Measurements from ENCODE around the gene APEH.

The APEH gene

DNA sequence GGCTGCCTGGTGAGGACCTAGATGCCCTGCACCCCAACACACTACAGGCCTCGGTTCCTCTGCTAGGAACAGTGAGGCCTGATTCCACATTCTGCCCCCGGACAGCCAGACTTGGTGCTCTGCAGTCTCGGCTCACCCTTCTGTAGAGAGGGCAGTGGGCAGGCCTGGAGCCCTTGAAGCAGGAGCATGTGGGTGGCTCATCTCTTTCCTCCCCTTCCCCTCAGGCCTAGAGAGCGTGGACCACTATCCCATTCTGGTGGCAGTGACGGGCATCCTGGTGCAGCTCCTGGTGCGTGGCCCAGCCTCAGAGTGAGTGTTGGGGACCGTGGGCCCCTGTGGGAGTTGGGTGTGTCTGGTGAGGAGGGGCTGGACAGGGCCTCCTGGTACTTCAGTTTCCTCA is 42.0 kb downstream of the APEH start:
- DNase-seq: no peak

DNA sequence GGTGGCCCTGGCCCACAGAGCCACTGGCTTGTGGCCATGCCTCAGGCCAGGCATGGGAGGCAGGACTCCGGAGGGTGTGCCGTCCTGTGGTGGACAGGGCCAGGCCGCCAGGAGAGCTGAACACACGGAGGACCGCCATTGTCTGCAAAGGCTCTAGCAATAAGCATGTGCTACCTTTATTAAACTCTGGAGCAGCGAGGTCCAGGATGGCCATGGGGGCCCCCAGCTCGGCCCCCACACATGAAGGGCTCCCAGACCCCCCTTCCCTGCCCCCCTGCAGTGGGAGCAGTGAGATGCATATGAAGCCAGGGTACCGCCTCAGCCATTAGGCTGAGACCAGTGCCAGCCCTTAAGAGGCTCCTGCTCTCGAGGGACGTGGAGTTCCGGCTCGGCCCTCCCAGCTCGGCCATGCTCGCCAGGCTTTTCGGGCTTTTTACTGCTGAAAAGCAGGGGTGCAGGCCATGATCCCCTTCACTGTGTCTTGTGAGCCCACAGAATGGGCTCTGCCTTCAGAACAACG is 42.6 kb downstream of the APEH start:
- no peak for DNase-seq

DNA sequence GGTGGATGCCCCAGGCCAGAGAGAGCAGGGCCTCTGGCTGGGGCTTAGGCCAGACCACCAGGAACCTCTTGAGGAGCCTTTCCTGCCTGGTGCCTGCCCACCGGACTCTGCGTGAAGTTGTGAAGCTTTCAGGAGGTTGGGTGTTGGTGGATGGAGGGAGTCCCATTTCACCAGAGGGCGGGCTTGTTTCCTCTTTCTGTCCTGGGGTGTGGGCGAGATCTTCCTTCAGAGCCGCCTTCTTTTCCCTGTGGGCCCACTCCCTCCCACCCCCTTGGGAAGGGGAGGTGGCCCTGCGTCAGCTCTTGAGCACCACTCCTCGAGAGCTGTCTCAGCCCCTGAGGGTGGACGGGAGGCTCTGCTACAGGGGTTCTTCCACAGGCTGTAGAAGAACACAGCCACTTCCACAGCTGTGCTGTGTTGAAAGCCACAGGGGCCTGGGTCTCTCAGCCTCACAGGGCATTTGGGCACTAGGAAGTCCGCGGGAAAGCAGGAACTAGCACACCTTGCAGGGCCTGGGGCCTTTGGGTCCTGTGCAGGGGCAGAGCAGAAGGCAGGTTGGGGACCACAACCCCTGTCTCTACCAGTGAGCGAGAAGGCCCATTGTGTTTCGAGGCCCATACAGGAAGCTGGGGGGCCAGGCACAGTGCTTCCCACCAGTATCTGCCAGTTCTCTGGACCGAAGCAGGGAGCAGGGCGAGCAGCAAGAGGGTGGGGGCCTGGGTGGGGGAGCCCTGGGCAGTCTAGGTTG is 43.2 kb downstream of the APEH start:
- no peak for DNase-seq

DNA sequence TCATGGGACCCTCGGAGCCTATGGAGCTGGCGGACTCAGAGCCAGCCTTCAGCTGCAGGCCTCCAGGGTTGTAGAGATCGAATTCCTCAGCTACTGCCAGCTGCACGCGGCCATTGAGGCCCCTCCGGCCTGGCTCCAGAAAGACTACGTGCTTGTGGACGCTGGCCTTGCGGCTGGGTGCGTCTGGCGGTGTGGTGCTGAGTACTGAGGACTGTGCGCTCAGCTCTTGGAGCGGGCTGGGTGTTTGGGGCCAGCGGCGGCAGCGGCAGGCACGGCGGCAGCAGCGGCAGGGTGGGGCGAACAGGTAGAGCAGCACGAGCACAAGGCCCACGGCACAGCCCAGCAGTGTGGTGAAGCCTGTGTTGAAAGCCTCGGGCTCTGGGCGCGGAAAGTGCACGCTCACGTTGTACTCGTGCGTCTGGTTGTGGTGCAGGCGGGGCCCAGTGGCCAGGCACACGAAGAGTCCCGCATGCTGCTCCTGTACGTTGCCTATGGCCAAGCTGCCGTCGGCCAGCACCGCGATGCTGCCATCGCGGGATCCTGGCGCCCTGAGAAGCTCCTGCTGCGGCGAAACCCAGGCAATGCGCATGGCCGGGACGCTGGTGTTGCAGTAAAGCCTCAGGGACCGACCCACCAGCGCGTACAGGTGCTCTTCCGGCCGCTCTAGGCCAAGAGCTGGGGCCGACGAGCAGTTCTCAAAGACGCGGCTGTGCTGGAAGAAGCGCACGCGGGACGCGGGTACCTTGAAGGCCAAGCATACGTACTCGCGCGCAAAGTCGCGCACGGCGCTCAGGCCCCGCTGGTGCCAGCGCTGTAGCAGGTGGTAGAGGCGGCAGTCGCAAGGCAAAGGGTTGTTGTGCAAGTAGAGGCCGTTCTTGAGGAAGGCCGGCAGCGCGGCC is 44.1 kb downstream of the APEH start:
- DNase-seq: peak; percentile 65

DNA sequence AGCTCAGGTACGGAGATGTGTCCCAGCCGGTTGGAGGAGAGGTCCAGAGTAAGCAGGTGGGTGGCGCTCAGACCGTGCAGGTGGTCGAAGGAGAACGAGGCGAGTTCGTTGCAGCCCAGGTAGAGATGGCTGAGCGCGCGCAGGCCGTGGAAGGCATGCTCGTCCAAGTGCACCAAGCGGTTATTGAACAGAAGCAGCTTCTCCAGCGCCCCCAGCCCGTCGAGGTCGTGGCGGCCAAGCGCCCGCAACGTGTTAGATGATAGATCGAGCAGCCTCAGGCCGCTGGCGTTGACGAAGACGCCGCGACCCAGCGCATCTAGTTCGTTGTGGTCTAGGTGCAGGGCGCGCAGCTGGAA is 44.7 kb downstream of the APEH start:
- DNase-seq: peak; percentile 59

DNA sequence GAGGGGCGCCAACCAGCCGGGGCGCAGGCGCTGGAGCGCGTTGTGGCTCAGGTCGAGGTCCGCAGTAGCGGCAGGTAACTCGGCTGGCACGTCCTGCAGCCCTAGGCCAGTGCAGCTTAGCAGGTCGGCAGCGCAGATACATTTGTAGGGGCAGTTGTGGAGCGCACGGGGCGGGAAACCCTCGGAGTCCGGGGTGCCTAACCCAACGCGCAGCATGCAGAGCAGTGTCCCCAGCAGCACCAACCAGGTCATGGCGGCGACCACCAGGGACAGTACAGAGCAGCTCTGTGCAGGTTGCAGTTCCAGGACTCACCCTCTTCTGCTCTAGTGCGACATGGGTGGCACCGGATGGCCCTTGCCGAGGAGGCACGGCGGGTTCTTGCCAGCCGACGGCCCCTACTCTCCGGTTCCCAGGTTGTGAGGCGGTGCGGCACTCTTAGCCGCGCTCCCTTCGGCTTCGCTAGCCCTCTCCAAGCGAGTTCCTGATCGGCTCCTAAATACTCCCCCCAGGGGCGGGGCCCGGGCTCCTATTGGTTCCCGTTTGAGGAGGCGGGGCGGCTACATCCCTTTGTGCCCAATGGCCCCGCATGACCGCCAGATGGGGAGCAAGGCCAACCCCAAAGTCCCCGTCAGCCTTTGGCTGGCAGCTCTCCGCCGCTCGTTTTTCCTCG is 45.2 kb downstream of the APEH start, which contains the start of gene AMIGO3:
TSS of gene AMIGO3 (minus strand) at position 471 of the 671 bp plus-strand sequence. CDS start at position 252, 219 bp downstream.
- peak; percentile 90 for DNase-seq

DNA sequence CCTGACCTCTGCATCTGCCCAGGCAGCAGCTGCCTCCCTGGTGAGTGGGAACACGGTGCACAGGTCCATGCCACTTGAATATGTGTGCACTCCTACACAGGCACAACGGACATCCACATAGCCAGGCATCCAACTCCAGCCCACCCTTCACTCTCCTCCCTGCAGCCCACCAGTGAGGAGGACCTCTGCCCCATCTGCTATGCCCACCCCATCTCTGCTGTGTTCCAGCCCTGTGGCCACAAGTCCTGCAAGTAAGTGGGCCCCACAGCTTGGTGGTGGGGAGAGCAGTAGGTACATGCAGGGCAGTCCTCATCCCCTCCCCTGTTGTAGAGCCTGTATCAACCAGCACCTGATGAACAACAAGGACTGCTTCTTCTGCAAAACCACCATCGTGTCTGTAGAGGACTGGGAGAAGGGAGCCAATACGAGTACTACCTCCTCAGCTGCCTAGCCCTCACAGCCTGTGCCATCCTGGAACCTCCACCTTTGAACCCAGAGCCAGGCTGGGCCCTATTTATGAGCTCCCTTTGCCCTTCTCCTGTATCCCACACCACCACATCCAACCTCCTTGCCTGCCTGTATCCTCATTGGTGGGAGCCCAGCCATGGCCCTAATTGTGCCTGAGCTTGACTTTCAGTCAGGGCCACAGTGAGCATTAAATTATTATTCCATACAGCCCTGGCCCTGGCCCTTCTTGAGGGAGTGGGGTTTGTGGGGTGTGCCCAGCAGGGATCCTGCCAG is 46.9 kb downstream of the APEH start:
- peak; percentile 13 for DNase-seq

DNA sequence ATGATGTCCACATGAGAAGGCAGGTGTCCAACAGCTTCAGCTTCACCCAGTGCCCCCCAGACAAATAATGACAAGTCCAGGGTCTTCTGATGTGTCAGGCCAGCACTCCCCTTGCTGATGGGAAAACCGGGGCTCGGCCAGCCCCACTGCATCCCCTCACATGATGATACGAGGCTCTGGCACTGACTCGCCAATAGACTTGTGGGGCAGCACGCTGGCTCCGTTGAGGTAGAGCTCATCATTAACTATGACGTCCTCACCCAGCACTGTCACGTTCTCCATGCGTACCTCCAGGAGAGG is 47.4 kb downstream of the APEH start:
- DNase-seq: no peak

DNA sequence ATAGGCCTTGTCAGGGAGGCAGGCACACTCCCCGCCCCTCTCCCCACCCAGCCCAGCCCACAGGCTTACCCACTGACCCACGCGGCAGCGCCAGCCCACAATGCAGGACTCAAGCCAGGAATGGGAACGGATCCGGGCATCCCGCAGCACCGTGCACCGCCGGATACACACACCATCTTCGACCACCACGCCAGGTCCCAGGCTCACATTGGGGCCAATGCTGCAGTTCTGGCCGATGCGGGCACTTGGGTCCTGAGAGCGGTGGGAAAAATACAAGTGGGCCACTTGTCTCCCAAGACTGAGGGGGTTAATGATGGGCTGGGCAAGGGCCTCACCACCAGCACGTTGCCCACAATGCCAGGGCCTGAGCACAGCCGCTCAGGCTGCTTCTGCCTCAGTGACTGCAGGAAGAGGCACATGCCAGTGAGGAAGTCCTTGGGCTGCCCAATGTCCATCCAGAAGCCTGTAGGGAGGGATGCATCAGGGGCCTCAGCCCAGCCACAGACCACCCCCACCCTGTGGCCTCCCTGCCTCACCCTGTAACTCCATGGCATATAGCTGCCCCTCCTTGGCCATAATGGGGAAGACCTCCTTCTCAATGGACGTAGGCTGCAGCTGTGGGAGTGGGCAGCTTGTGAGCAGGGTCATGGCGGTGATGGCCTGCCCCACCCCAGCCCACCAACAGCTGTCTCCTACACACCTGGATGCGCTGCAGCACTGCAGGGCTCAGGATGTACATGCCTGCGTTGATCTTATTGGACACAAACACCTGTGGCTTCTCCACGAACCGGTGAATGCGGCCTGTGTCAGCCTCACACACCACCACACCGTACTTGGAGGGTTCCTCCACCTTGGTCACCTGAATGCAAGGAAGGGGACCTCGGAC is 48.0 kb downstream of the APEH start:
- DNase-seq: no peak

DNA sequence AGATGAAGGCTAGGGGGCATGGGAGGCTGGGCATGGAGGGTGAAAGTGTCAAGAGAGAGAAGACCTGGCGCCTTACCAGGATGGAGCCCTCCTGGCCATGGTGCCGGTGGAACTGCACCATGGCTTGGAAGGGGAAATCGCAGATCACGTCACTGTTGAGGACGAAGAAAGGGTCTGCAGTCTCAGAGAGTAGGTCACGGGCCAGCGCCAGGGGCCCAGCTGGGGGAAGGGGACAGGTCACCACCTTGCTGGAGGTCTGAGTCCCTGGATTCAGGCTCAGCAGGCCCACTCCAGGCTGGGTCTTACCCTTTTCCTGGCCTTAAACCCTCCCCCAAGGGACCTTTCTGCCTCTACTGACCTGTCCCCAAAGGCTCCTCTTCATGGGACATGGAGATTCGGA is 48.7 kb downstream of the APEH start:
- DNase-seq: no peak

DNA sequence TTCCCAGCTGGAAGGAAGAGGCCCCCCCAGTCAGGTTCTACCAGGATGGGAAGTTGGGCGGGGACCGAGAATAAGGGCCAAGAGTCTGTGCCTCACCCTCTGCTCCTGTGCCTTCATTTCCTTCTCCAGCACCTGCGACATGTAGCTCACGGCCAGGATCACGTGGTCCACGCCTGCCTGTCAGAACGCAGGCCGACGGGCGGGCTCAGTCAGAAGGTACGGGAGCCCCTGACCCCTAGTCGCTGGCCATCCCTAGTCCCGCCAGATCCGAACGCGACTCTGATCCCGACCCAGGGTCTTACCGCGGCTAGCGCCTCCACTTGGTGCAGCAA is 49.1 kb downstream of the APEH start:
- DNase-seq: peak; percentile 79

DNA sequence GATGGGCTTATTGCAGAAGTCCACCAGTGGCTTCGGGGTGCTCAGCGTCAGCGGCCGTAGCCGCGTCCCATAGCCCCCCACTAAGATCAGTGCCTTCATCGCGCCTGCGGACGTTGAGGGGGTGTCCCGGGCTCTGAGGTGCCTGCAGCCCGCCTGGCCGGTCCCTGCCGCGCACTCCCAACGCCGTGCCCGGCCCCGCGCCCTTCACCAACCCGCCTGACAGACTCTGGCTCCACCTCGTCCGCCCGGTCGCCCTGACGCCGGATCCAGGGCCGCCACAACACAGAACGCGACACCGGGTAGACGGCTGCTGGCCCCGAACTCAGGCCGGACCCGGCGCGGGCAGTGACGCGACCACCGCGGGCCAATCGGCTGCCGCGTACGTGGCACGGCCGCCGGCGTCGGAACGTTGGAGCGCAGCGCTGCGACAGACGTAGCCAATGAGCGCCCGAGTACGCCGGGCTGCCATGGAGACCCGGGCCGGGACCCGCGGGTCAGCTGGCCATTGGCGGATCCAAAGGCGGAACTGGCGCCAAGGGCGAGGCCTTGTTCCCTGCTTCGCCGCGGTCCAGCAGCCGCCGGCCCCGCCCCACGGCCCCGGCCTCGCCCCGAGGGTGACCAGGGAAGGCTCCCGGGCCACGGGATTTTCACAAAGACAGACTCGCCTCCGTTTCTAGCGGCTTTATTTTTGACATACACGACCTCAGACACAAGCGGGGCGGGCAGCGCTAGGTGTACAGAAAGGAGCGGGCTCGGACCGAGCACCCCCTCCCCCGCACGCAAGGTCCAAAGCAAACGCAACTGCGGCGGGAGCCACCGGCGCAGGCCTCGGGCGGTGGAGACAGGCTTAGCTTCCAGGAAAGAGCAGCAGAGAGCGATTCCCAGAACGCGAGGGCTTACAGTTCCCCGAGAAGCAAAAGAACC is 49.7 kb downstream of the APEH start, which contains the start of gene GMPPB:
TSS of gene GMPPB (minus strand) at position 324 of the 924 bp plus-strand sequence. CDS start at position 99, 225 bp downstream.
- DNase-seq: peak; percentile 94

DNA sequence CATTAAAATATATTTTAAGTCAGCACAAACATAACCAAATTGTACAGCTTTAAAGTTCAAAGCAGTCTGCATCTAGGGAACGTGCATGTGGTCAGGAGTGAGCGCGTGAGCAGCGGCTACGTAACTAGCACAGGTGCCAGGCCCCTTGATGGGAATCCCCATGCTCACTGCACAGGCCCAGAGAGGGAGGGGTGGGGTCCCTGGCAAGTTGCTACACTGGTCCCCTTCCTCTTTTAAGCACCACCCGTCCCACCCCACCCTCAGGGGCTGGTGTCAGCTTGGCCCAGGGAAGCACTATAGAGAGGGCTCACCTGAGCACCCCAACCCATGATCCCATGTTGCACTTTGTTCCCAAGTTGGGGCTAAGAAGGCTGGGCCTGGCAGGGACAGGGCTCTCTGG is 50.4 kb downstream of the APEH start:
- DNase-seq: peak; percentile 61

DNA sequence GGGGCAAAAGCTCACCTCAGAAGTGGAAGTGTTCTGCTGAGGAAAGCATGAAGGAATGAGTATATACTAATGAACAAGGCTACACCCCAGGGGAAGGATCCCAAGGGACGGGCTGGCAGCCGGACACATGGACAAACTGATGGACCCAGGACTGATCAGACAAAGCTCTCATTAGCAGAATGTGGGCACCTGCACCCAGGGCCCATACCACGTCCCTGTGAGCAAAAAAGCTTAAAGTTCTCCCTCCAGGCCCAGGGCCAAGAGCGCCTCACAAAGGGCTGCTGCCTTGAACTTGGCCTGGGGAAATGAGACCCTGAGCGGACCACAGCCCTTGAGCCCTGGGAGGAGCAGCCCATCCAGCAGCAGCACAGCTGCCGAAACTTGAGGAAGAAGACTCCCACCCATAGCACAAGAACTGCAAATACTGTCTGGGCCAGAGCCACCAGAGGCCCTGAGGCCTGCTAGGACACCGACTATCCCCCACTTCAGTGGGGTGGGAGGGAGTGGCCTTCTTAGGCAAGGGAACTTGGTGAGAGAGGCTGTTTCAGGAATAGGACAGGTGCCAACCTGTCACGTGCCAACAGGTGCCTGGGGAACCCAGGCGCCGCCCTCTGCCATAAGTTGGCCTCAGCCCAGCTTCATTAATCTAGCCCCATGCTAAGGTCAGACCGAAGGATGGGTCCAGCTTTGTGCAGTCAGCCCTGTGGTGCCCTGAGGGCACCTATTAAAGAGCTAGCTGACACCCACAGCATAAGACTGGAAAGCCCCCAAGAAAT is 51.9 kb downstream of the APEH start:
- no peak for DNase-seq

DNA sequence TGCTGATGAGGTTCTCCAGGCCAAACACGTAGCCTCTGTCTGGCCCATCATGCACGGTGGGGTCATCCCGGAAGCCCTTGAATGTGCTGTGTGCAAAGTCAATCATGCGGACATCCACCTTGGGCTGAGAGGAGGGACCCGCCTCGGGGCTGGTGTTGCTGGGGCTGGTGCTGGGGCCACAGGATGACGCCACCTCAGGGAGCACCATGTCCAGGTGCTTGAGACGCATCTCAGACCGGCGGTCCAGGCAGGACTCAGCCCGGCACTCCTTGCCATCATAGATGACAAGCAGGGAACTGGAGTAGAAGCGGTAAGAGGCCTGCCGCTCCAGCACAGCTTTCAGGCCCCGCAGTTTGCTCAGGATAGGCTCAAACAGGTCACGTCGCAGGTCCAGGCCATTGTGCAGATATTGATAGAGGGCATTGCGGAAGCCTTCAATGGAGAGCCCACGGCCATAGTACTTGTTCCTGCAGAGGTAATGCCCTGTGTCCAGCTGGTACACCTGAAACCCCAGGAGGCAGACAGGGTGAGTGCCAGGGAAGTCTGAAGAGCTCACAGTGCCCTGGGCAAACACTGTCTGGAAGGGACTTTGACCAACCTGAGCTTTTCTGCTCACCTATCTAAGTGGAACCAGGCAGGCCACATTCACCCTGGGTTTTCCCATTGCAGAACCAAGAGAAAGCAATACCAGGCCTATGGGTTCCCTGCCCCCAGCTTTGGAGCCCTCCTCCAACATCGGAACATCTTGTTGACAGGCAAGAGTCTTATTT is 53.2 kb downstream of the APEH start:
- no peak for DNase-seq

DNA sequence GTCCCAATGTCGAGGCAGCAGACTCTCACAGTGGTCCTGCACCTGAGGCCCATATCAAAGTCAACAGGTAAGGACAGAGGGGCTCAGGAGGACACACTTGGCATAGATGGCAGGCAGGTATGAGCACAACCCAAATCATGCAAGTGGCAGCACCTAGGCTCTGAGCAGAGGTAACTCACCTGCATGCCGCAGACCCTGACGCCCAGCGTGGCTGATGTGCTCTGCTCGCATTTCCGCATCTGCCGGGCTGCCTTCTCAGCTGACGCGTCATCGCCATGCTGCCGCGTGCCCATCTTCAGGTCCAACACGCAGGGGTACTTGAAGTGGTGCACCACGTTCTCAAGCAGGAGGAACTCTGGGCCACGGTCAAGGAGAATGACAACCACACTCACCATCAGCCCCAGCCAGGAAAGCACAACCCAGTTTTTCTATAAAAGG is 53.8 kb downstream of the APEH start:
- DNase-seq: no peak

DNA sequence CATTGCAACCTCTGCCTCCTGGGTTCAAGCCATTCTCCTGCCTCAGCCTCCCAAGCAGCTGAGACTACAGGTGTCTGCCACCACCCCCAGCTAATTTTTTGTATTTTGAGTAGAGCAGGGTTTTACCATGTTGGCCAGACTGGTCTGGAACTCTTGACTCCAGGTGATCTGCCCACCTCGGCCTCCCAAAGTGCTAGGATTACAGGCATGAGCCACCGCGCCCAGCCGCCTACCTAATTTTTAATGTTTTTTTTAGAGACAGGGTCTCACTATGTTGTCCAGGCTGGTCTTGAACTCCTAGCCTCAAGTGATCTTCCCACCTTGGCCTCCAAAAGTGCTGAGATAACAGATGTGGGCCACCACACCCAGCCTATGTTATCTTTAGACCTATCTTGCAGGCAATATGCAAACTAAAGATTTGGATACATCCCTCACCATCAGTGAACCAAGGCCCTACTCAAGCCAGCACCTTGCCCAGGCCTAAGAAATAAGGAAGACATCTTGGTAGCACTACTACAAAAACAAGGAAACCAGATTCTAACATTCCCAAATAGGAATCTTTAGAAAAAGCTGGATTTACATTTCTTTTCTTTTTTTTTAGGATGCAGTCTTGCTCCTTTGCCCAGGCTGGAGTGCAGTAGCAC is 55.9 kb downstream of the APEH start:
- no peak for DNase-seq

DNA sequence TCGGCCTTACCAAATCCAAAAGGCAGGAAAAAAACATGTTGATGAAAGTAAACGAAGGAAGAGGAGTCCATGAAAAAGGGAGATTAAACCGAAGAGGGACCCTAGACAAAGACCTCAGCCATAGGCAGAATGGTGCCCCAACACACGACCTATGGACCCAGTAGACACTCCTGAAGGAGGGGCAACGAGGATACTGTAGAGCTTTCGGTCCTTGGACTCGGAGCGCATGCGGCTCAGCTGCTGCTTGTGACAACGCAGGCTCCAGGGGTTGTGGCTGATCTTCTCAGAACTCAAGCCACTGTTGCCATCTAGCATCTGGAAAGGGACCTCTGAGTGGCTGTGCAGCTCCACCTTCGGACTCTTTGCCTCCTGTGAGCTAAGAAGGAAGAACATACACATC is 58.4 kb downstream of the APEH start:
- no peak for DNase-seq
